ENCODE results near the gene A4GNT.
"Not testable (repeated sequence)": the region's sequence is repeated elsewhere in the genome, so short reads cannot be mapped to it uniquely, and the experiment has no call there.

The A4GNT gene

DNA sequence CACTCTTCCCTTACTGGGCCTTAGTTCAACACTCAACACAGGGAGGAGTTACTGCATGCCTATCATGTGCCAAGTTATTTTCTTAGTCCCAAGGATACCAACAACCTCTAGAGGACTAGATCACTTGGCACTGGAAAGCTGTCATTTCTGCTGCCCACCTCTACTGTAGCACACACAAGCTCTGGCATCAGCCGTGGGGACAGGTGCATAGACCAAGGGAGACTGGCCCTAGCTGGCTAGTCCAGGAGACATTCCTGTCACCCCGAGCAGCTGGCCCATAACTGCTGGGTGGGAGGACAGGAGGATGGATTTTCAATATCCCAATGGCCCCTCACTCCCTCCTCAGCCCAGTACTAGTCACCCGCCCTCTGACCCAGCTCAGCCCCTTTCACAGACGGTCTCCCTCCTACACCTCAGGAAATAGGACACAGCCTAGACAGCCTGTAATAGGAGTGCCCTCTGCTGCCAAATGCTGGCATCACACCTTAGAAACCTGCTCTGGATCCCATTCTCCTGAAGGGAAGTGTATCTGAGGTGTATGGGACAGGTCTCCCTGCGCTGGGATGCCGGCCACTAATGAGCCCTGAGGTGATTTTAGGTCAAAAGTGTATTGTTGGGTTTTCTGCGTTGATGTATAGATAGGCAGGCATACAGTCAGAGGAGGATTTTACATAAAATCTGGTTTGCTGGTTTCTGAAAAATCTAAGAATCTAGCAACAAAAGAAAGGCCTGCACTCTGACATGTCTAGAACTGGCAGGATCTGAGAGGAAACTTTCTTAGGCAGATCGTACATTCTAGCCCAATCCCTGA lies 13.4 kb downstream of the A4GNT start:
- peak; percentile 33 to 43 for DNase-seq

DNA sequence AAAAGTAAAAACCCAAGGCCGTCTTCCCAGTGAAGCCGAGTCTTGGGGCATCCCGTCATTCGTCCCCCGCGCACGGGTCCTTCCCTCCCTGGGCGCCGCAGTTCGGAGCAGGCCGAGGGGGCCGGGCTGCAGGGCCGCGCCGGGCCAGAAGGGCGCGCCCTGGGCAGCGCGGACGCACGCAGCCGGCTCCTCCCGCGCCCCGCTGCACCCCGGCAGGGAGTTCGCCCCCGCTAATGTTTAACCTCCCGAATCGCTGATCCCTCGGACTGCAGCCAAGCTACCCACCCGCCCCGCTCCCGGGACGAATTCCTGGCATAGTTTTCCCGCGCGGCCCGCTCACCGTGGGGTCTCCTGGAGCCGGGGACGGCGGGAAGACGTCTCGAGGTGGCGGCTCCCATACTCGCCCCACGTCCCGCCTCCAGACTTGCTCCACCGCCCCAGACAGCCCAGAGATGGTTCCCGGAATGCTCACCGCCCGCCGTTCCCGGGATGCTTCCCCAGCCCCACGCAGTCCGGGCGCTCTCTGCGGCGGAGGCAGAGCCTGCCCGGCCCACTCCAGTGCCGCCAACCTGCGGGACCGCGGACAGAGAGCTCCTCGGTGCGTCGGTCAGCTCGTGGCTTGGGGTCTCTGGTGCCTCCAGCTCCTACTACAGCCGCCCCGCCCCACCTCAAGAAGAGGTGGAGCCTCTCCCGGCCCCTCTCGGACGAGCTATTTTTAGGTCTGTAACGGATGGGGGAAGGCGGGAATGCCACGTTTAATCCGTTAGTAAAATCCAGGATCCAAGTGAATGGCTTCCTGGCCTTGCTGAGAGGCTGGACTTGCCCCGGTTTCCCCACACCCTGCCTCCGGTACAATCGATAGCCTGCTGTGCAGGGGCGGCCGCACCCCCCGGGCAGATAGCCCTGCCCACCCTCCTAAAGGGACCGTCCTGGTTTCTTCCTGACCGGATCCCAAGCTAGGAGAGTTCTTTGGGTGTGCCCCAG lies 16.9 kb downstream of the A4GNT start, which contains the start of gene DZIP1L:
Gene DZIP1L (minus strand): TSS at position 621 of the 984 bp plus-strand sequence. CDS start 11,637 bp downstream, outside the sequence.
- peak in 1 of 2 experiments; percentile 1 for DNase-seq

DNA sequence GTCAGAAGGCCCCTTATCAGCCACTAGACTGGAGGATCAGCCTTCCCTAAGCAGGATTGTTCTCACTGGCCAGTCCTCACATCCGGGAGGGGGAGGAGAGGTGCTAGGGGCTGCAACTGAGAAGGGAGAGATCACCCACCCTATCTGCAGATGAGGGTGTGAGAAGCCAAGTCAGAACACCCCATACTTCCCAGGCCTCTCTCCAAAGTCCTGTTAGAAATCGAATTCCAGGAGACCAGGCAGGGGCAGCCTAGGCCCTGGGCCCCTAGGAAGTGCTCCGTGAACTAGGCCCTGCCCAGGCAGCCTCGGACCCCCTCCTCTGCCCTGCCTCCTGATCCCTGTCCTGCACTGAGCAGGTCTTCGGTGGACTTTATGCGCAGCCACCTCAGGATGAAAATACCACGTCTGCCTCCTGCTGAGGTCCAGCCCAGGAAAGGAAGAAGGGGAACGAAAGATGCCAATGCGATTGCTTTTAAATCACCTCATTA lies 17.7 kb downstream of the A4GNT start:
- no peak for DNase-seq

DNA sequence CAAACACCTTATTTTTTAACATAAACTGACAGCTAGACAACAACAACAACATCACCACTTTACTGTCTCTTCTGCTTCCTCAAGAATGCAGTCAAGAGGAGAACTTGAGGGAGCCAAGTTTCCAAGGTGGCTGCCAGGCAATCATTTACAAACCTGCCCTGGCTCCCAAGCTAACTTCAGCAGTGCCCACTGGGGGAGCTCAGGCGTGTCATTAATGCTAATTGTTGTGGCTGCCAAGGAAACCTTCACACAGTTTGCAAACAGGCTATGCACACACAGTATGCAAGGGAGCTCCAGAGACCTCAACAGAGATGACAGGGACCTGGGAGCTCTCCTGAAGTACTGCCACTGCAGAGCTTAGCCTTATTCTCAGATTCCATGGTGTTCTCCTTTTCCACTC lies 18.9 kb downstream of the A4GNT start:
- no peak for DNase-seq

DNA sequence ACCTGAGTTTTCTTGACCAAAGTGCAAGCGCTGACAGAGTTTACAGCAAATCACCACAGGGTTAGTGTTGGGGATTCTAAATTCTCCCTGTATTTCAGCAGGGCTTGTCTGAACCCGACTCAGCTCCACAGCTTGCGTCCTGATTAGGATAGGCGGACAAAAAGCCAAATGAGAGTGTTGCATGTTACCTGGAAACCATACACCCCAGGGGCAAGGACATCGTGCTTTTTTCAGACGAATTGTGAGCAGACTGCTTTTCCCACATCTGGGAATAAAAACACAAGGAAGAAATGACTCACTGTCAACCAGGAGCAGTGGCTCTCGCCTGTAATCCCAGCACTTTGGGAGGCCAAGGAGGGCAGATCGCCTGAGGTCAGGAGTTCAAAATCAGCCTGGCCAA lies 19.8 kb downstream of the A4GNT start:
- DNase-seq: no peak

DNA sequence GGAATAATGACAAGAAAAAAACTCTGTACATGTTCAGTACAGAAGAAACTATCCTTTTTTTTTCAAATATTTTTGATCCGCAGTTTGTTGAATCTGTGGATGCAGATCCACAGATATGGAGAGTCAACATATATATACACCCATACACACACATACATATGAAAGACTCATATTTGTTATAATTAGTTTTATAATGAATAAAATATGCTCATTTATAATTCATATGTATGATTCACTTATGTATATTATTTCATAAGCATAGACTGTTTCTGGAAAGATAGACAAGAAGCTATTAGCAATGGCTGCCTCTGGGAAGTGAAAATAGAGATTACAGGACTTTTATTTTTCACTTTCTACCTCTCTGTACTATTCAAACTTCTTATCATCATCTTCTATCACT lies 26.6 kb downstream of the A4GNT start:
- DNase-seq: no peak

DNA sequence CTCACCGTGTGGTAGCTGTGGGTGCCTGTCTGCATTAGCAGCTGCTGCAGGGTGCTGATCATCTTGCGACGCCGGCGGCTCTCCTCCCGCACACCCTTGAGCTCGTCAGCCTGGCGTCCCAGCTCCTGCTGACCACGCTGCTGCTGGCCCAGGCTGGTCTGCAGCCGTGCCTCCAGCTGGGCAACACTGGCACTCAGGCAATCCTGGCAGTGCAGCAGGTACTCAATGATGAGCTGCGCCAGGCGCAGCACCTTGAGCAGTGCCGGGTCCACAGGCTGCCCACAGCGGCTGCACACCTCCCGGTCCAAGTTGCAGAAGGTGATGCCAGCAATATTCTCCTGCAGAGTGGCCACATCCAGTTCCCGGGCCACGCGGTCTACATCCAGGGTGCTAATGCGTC lies 28.7 kb downstream of the A4GNT start:
- no peak for DNase-seq

DNA sequence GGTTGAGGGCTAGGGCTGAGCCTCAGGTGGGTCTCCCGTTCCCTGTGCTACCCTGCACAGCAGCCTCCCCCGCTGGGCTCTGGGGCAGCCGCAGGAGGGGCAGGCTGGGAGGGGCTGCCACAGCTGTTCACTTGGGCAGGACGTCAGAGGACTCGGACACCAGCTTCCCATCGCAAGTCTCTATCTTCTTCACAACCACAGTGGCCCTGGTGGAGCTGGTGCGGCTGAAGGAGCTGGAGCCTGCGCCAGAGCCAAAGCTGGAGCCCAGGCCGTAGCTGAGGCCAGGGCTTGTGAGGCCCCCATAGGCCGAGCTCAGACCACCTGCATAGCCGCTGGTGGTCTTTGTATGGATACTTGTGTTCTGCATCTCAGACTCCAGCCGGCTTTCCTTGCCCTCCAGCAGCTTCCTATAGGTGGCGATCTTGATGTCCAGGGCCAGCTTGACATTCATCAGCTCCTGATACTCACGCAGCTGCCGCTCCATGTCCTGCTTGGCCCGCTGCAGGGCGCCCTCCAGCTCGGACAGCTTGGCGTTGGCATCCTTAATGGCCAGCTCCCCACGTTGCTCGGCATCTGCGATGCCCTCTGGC lies 30.7 kb downstream of the A4GNT start:
- not testable (repeated sequence) for DNase-seq

DNA sequence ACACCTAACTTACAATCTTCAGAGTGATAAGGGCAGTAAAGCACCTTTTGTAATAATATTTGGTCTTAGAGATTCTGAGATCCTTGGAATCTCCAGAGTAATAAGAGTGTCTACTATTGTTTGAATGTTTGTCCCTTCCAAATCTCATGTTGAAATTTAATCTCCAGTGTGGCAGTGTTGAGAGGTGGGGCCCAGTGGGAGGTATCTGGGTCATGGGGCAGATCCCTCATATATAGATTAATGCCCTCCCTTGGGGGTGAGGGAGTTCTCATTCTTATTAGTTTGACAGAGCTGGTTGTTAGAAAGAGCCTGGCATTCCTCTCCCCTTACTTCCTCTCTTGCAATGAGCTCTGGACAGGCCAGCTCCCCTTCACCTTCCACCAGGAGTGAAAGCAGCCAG lies 32.8 kb downstream of the A4GNT start:
- DNase-seq: no peak

DNA sequence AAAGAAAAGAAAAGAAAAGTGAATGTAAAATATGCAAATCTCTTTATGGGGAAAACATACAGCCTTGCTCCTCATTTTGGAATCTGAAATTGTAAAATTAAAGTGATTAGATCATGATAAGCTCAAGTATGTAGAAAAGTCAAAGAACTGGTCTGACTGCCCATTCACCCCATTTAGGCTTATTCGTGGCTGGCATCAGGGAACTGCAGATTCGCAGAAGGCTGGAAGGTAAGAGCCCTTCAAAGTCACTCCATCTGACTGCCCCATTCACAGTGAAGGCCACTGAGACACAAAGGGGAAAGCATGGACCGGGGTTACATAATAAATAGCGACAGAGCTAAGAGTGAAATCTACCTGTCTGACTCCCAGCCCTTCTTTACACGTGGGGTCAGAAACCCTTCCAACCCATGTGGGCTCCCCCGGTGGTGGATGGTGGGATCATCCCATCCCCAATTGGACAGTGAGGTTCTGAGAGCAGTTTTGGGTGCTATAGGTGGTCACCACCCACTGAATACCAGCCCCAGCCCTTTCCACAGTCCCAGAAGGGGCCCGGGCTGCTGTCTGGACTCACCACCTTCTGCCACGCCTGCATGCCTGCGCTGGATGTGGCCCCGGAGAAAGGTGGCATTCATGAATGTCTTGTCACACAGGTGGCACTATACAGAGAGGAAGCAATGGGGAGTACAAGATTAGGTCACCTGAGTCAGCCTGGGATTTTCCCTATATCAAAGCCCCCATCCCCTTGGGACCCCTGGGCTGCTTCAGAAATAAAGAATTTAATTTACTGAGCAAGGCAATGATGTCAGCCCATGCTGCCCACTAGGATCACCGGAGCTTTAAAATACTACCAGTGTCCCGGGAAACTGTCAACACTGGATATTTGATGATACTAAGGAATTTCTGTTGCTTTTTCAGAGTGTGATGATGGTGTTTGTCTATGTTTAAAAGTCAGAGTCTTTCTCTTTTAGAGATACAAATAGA lies 34.7 kb downstream of the A4GNT start:
- no peak for DNase-seq

DNA sequence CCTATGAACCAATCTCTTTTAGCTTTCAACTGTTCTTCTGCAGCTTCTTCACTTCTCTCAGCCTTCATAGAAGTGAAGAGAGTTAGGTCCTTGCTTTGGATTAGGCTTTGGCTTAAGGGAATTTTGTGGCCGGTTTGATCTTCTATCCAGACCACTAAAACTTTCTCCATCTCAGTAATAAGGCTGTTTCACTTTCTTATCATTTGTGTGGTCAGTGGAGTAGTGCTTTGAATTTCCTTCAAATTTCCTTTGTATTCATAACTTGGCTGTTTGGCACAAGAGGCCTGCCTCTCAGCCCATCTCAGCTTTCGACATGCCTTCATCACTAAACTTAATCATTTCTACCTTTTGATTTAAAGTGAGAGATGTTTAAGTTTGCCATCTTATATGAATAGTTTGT lies 38.5 kb downstream of the A4GNT start:
- no peak for DNase-seq

DNA sequence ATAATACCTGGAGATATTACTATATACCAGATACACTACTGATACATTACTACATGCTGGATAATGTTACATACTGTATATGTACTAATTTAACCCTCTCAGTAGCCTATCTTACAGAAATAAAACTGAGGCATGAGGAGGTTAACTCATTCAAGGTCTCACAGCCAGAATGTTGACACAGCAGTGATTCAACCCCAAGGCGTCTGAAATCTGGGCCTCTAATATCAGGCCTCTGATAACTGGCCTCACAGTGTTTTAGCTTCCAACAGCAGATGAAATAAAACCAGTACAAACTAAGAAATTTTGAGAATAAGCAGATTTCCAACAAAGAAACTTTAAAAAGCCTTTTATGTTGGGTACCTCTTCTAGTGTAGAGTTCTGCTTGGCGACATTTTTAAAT lies 40.2 kb downstream of the A4GNT start:
- no peak for DNase-seq

DNA sequence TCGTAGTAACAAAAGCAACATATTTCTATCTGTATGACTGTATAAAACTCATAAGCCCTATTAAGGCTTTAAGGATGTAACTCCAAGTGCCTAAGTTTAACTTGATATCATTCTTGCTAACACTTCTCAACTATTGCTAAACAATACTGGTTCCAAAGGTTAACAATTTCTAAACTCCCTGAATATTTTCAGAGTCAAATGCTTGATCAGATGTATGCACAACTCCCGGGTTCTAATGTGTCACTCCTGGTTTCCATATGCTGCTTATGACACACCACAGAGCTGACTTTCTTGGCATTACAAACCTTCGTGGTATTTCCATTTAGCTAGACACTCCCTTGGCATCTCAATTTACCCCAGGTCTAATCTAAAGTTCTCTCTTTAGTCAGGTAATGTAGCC lies 43.1 kb downstream of the A4GNT start:
- DNase-seq: no peak

DNA sequence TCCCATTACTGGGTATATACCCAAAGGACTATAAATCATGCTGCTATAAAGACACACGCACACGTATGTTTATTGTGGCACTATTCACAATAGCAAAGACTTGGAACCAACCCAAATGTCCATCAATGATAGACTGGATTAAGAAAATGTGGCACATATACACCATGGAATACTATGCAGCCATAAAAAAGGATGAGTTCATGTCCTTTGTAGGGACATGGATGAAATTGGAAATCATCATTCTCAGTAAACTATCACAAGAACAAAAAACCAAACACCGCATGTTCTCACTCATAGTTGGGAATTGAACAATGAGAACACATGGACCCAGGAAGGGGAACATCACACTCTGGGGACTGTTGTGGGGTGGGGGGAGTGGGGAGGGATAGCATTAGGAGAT lies 46.4 kb downstream of the A4GNT start:
- DNase-seq: not testable (repeated sequence)

DNA sequence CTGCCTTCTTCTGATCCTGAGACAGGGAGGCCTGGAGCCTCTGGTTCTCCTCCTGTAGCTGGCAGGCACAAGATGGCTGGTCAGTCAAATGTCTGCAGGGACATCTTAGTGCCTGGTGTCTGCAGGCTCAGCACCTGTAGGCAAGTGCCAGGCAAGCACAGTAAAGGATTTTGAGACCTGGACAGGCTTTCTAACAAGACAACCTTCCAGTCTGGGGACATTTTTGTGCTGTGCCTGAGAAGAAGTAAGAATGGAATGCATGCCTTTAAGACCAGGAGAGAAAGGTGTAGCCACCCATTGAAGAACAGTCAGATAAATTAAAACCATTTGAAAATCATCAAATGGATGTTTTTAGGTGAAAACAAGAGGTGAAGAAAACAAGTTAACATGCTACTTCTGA lies 48.0 kb downstream of the A4GNT start:
- no peak for DNase-seq

DNA sequence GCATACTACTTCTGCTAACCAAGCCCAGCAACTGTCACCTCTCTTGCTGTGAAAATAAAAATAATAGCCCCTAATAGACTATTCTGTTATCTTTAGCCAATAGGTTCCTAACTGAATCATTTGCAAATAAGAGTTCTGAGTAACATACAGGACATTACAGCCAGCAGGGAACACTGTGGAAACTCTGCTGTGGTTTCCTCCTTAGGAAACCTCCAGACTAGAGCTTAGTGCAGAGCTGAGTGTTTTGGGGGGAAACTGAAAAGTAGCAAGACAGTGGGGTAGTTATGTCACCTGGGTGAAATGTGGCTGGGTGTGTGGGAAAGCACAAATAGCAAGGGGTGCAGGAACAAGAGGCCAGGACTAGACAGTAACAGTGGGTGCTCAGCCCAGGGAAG lies 49.2 kb downstream of the A4GNT start:
- DNase-seq: no peak

DNA sequence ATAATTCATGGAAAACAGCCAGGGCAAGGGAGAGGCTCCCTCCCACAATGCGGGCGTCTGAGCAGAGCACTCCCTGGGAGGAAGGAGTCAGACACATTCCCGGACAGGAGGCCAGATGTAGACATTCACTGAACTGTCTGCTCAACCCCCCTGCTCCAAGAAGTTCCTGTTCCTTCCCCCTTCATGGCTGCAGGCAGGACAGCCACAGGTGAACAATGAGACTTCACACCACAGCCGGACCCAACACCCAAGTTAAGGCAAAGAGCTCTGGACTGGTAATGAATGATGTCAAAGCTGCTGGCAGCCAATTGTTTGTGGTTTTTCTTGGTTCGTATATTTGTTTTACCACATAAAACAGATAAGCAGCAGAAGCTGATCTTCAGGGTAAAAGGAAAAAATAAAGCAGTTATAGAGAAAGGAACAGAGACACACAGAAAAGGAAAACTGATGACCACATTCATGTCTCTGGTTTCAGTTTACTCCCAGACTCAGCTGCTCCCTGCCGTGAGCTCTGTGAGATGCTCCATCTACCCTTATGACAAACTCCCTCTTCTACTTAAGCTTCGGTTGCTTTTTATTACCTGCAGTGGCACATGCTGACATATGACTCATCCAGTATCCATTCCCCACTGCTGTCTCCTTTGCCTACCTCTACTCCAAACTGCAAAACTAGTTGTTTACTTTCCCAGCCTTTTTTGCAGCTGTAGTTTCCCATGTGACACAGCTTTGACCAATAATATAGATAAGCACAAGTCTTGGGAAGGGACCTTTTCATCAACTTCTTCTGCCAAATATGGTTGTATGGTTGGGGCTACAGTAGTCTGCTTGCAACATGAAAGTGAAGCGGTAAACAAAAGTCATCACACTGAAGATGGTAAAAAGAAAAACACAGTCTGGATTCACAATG lies 49.9 kb downstream of the A4GNT start:
- no peak for DNase-seq

DNA sequence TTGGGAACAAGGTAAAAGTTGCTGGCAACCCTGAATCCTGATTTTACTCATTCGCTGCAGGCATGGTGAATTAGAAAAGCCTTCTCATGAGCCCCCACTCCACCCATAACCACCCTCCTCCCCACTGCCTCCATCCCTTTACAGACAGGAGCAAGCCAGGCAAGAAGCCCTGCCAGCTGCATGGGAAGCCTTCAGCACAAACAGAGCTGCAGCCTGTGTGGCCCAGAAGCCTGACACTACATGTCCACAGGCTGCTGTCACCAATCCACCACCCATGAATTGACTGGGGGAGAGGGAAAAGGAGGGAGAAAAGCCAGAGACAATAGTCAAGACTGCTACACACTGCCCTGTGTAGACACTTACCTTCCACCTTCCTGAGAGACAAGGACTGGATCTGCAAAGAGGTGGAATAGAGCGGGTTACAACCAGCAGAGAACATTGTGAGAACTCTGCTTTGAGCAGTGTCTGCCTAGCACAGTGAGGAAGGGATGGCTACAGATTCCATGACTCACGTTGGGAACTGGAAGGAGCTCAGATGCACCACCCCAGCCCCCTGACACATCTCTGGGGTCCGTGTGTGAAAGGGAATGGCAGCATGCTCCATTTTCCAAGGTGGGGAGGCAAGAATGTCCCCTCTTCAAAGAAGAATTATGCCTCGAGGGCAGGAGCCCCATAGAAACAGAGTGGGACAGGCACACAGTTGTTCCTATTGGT lies 50.7 kb downstream of the A4GNT start:
- no peak for DNase-seq

DNA sequence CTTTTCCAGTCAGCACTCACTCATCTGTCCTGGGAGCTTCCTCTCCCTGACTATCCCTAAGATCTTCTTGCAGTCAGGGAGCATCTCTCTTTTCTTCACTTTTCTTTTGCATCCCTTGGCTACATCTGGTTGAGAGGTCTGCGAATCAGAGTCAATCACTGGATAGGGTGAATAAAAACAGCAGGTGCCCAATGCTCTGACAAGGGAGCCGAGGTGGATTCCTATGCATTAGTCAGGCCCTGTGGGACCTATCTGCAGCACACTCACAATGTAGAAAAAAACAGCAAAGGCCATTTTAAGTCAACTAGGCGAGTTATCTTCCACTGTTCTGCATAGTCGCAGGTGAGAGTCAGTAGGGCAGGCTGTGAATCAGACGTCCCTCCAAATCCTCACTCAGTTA lies 52.3 kb downstream of the A4GNT start:
- no peak for DNase-seq

DNA sequence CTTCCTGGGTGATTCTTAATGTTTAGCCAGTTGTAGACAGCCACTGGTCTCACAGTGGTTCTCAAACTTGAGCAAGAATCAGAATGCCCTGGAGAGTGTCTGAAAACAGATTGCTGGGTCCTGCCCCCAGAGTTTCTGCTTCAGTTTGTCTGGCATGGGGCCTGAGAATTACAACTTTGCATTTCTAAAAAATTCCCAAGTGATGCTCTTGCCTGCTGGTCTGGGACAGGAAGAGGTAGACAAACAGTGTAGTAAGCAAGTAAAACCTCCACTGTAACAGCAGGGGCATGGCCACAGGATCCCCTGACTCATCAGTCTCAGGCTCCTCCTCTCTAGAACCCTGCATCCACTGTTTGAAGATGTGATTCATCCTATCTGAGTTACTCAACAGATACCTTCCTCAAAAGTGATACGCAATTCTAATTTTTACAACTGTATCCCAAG lies 53.3 kb downstream of the A4GNT start:
- DNase-seq: no peak

Measured in activated CD4-positive, alpha-beta T cell treated with anti-CD3 and anti-CD28 coated beads, Interleukin-2, amount 50 U/mL, for 4 hours (primary cell).